Neuronal stem cell (in vitro differentiated cells): Measurements from ENCODE around the gene PCGF3.

Experiments used
- DNase-seq: peaks from one replicate; pipeline ENCODE4 v3.0.0-alpha.2; 2013; ENCODE audit warnings: low spot score
- H2AFZ ChIP-seq: one replicate; pipeline ENCODE4 v1.6.1; 2013; ENCODE audit warnings: mild to moderate bottlenecking, low read length, inconsistent platforms
- H2AK5ac ChIP-seq: 2 replicates; pipeline ENCODE4 v1.6.1; 2013; ENCODE audit warnings: low read depth, mild to moderate bottlenecking, inconsistent platforms, low read length, moderate library complexity, mixed read lengths
- H2BK120ac ChIP-seq: 2 replicates; pipeline ENCODE4 v1.6.1; 2013; ENCODE audit warnings: low read depth, mild to moderate bottlenecking, inconsistent platforms, low read length, moderate library complexity, mixed read lengths
- H2BK12ac ChIP-seq: one replicate; pipeline ENCODE4 v1.6.1; 2013; ENCODE audit warnings: low read length, inconsistent platforms
- H2BK15ac ChIP-seq: 2 replicates; pipeline ENCODE4 v1.6.1; 2013; ENCODE audit warnings: mild to moderate bottlenecking, low read length, inconsistent platforms, mixed read lengths
- H2BK5ac ChIP-seq: one replicate; pipeline ENCODE4 v1.6.1; 2013; ENCODE audit warnings: inconsistent platforms, mild to moderate bottlenecking, low read length, moderate library complexity
- H3K14ac ChIP-seq: one replicate; pipeline ENCODE4 v1.6.1; 2013; ENCODE audit warnings: low read length, inconsistent platforms
- H3K18ac ChIP-seq: 2 replicates; pipeline ENCODE4 v1.6.1; 2013; ENCODE audit warnings: low read length, inconsistent platforms
- H3K23ac ChIP-seq: 2 replicates; pipeline ENCODE4 v1.6.1; 2013; ENCODE audit warnings: low read depth, mild to moderate bottlenecking, mixed read lengths, low read length, inconsistent platforms; ENCODE audit not compliant: poor library complexity
- H3K27ac ChIP-seq: replicated peaks from 3 replicates; pipeline ENCODE4 v1.5.1; 2013; ENCODE audit warnings: low read length, inconsistent platforms
- H3K27me3 ChIP-seq, 3 experiments: 2 replicates each; pipeline ENCODE4 v1.6.1; 2013; ENCODE audit warnings: low read length in 3 of 3, mild to moderate bottlenecking in 2 of 3, inconsistent platforms in 1 of 3, low read depth in 1 of 3, mixed read lengths in 1 of 3, moderate library complexity in 1 of 3; ENCODE audit not compliant: control insufficient read depth in 3 of 3, insufficient read depth in 3 of 3
- H3K36me3 ChIP-seq, 2 donors: replicated peaks in 1 of 2; 2 replicates each; pipeline ENCODE4 v1.6.1; 2013; ENCODE audit warnings: low read length in 2 of 2; ENCODE audit not compliant: control insufficient read depth in 2 of 2, insufficient read depth in 2 of 2
- H3K4ac ChIP-seq: 2 replicates; pipeline ENCODE4 v1.6.1; 2013; ENCODE audit warnings: inconsistent platforms, mild to moderate bottlenecking, low read length, moderate library complexity
- H3K4me1 ChIP-seq, 2 donors: 1 replicate in 1 of 2; 2 replicates in 1 of 2; pipeline ENCODE4 v1.6.1; 2013; ENCODE audit warnings: low read length in 2 of 2, low read depth in 1 of 2; ENCODE audit not compliant: control insufficient read depth in 2 of 2, insufficient read depth in 1 of 2
- H3K4me2 ChIP-seq: one replicate; pipeline ENCODE4 v1.6.1; 2013; ENCODE audit warnings: mild to moderate bottlenecking, low read length, inconsistent platforms; ENCODE audit not compliant: insufficient read depth, poor library complexity, severe bottlenecking
- H3K4me3 ChIP-seq, 2 donors: 2 replicates each; pipeline ENCODE4 v1.5.1; 2013; ENCODE audit warnings: low read length in 2 of 2, mild to moderate bottlenecking in 2 of 2, inconsistent platforms in 1 of 2, moderate library complexity in 1 of 2
- H3K79me1 ChIP-seq: one replicate; pipeline ENCODE4 v1.6.1; 2013; ENCODE audit warnings: low read depth, mild to moderate bottlenecking, inconsistent platforms, low read length, moderate library complexity
- H3K9ac ChIP-seq: one replicate; pipeline ENCODE4 v1.6.1; 2013; ENCODE audit warnings: mild to moderate bottlenecking, low read depth, low read length, inconsistent platforms; ENCODE audit not compliant: poor library complexity
- H3K9me3 ChIP-seq, 2 donors: replicated peaks in 1 of 2; 2 replicates each; pipeline versions ENCODE3 to v1.6.1; 2013; ENCODE audit warnings: low read length in 2 of 2, mild to moderate bottlenecking in 2 of 2, inconsistent platforms in 1 of 2, low read depth in 1 of 2, mixed read lengths in 1 of 2, moderate library complexity in 1 of 2; ENCODE audit not compliant: control insufficient read depth in 2 of 2, insufficient read depth in 1 of 2
- H4K8ac ChIP-seq: one replicate; pipeline ENCODE4 v1.6.1; 2013; ENCODE audit warnings: low read depth, mild to moderate bottlenecking, inconsistent platforms, low read length, moderate library complexity
- H4K91ac ChIP-seq: one replicate; pipeline ENCODE4 v1.6.1; 2013; ENCODE audit warnings: low read length, low read depth, mild to moderate bottlenecking, inconsistent platforms; ENCODE audit not compliant: poor library complexity
- WGBS, 2 donors: extraction: QIAGEN DNeasy Blood & Tissue Kit; methylation state at CpG; one replicate each; pipeline ENCODE4 v1.1.7; 2013; ENCODE audit warnings: missing lambda C conversion rate in 2 of 2, mixed read lengths in 1 of 2; ENCODE audit not compliant: insufficient read length in 2 of 2, insufficient replicate concordance in 1 of 2; ENCODE audit errors: extremely low coverage in 2 of 2; 5-methylcytosine and 5-hydroxymethylcytosine counted together

The PCGF3 gene

DNA sequence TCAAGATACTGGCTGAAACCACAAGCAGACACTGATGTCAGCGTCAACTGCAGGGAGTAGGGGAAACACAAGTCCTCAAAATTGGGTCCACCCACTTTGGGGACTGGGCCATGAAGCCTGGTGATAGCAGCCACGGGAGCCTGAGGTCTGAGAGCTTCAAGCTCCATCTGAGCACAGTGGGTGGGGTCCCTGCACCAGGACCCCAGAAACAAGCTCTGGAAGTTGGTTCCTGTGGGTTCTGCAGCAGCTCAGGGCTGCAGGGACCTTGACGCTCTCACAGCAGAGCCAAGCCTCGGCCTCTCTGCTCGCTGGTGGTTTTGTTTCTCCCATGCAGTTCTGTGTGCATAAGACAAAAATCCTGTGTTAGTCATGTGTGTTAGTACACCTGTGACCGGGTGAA is 65.8 kb downstream of the PCGF3 start:
- H3K36me3 ChIP-seq = peaks cover 42 to 95% of the 10 kb centered on the region in 2 donors
- no peak overlapping the region for H2BK120ac ChIP-seq

DNA sequence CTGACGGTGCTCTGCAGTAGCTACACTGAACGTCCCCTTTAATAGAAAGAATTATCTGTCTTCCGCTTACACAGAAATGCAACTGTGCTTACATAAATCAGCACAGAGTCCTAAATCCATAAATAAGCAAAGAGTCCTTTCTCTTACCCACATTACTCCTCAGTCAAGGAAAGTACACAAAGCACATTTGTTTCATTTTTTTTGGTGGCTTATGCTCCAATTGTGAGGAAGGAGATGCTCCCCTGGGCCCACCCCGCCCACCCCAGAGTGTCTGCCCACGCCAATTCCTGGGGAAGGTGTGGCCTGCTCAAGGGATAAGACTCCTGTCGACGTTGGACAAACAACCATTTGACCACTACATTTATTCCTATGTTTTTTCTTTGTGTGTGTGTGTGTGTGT is 66.5 kb downstream of the PCGF3 start:
- H3K27ac ChIP-seq = no peak overlapping the region
- H2BK5ac ChIP-seq = no peak overlapping the region
- no peak overlapping the region for H3K23ac ChIP-seq
- no peak overlapping the region for H3K4me2 ChIP-seq
- peaks cover 18% of the 10 kb centered on the region for H3K79me1 ChIP-seq
- H2AFZ ChIP-seq = no peak overlapping the region
- H2BK120ac ChIP-seq = no peak overlapping the region
- H3K4me3 ChIP-seq = no peak overlapping the region
- H4K91ac ChIP-seq = no peak overlapping the region
- no peak overlapping the region for H2BK12ac ChIP-seq
- H3K18ac ChIP-seq = no peak overlapping the region
- no peak overlapping the region for H2AK5ac ChIP-seq
- DNase-seq = no peak
- H3K14ac ChIP-seq = no peak overlapping the region
- peaks cover 0 to 2% of the 10 kb centered on the region in 2 donors for H3K4me1 ChIP-seq
- no peak overlapping the region for H3K9ac ChIP-seq
- no peak overlapping the region for H3K4ac ChIP-seq
- H3K36me3 ChIP-seq = peaks cover 38 to 95% of the 10 kb centered on the region in 2 donors
- whole genome bisulfite sequencing, 2 donors = no CpG with 5 or more reads among the region's 7 CpGs
- no peak overlapping the region for H2BK15ac ChIP-seq
- no peaks in the 10 kb centered on the region for H3K27me3 ChIP-seq
- H3K9me3 ChIP-seq = peaks cover 4 to 12% of the 10 kb centered on the region in 2 donors
- no peak overlapping the region for H4K8ac ChIP-seq

More for the DNA sequence above, 65.8 kb downstream of the PCGF3 start:
- H2AK5ac ChIP-seq = no peak overlapping the region
- H3K4me2 ChIP-seq = no peak overlapping the region
- H4K8ac ChIP-seq = no peak overlapping the region
- no peak overlapping the region for H3K27ac ChIP-seq
- no peak for DNase-seq
- no peaks in the 10 kb centered on the region for H3K27me3 ChIP-seq
- no peak overlapping the region for H2BK12ac ChIP-seq
- H3K23ac ChIP-seq = no peak overlapping the region
- H2BK15ac ChIP-seq = no peak overlapping the region
- H3K14ac ChIP-seq = no peak overlapping the region
- no peak overlapping the region for H2AFZ ChIP-seq
- peaks cover 0 to 2% of the 10 kb centered on the region in 2 donors for H3K4me1 ChIP-seq
- no peak overlapping the region for H3K4me3 ChIP-seq
- no CpG with 5 or more reads among the region's 6 CpGs for WGBS, 2 donors
- H3K9ac ChIP-seq = no peak overlapping the region
- H3K18ac ChIP-seq = no peak overlapping the region
- peaks cover 2 to 14% of the 10 kb centered on the region in 2 donors for H3K9me3 ChIP-seq
- H3K4ac ChIP-seq = no peak overlapping the region
- H3K79me1 ChIP-seq = peaks cover 14% of the 10 kb centered on the region
- no peak overlapping the region for H2BK5ac ChIP-seq
- no peak overlapping the region for H4K91ac ChIP-seq

DNA sequence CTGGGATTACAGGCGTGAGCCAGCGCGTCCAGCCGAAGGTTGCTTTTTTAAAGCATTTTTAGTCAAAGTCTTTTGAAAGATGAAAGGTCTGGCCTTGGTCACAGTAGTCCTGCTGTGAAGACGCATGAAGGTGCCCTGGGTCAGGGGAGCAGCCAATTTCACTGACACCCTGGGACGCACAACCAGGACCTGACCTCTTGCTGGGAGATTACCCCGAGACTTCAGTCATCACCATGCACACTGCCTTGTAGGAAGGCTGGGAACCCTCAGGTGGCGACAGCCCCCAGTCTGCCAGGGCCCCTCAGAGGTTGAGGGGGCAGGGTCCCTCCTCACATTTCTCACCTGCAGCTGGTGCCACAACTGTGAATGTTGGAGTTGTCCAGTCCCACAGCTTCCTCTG is 67.1 kb downstream of the PCGF3 start:
- DNase-seq = no peak
- H2AK5ac ChIP-seq = no peak overlapping the region
- peaks cover 4 to 13% of the 10 kb centered on the region in 2 donors for H3K9me3 ChIP-seq
- H2BK12ac ChIP-seq = no peak overlapping the region
- H3K4me3 ChIP-seq = no peak overlapping the region
- H3K4me1 ChIP-seq = peaks cover 0 to 2% of the 10 kb centered on the region in 2 donors
- H3K4me2 ChIP-seq = no peak overlapping the region
- no peak overlapping the region for H3K4ac ChIP-seq
- H3K23ac ChIP-seq = no peak overlapping the region
- no peaks in the 10 kb centered on the region for H3K27me3 ChIP-seq
- no peak overlapping the region for H2BK120ac ChIP-seq
- H3K9ac ChIP-seq = no peak overlapping the region
- H3K79me1 ChIP-seq = peaks cover 18% of the 10 kb centered on the region
- peak overlapping the region; percentile 29 for H4K8ac ChIP-seq
- H2AFZ ChIP-seq = no peak overlapping the region
- H4K91ac ChIP-seq = no peak overlapping the region
- no peak overlapping the region for H2BK15ac ChIP-seq
- H2BK5ac ChIP-seq = no peak overlapping the region
- WGBS, 2 donors = no CpG with 5 or more reads among the region's 8 CpGs
- peaks cover 39 to 95% of the 10 kb centered on the region in 2 donors for H3K36me3 ChIP-seq
- H3K14ac ChIP-seq = no peak overlapping the region
- H3K18ac ChIP-seq = no peak overlapping the region
- no peak overlapping the region for H3K27ac ChIP-seq

DNA sequence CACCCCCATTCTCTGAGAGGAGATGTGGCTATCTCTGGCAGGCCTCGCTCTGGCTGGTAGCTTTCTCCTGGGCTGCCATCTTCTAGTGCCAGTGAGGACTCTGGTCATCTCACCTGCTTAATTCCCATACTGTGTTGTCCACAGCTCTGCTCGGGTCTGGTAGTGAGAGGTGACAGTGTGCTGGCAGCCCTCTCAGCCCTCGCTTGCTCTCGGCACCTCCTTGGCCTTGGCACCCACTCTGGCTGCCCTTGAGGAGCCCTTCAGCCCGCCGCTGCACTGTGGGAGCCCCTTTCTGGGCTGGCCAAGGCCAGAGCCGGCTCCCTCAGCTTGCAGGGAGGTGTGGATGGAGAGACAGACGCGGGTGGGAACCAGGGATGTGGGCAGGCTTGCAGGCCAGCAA is 67.6 kb downstream of the PCGF3 start:
- no peak overlapping the region for H3K18ac ChIP-seq
- H3K36me3 ChIP-seq = peaks cover 36 to 95% of the 10 kb centered on the region in 2 donors
- H2BK120ac ChIP-seq = no peak overlapping the region
- H2AFZ ChIP-seq = no peak overlapping the region
- H3K4me1 ChIP-seq = peaks cover 0 to 2% of the 10 kb centered on the region in 2 donors
- no CpG with 5 or more reads among the region's 9 CpGs for WGBS, 2 donors
- no peak overlapping the region for H3K23ac ChIP-seq
- DNase-seq = no peak
- peaks cover 4 to 10% of the 10 kb centered on the region in 2 donors for H3K9me3 ChIP-seq
- H2BK5ac ChIP-seq = no peak overlapping the region
- H2AK5ac ChIP-seq = no peak overlapping the region
- peaks cover 18% of the 10 kb centered on the region for H3K79me1 ChIP-seq
- H2BK12ac ChIP-seq = no peak overlapping the region
- no peak overlapping the region for H2BK15ac ChIP-seq
- H3K27ac ChIP-seq = no peak overlapping the region
- H3K14ac ChIP-seq = no peak overlapping the region
- H3K27me3 ChIP-seq = no peaks in the 10 kb centered on the region
- H3K9ac ChIP-seq = no peak overlapping the region
- H4K91ac ChIP-seq = no peak overlapping the region
- no peak overlapping the region for H4K8ac ChIP-seq
- H3K4me2 ChIP-seq = no peak overlapping the region
- H3K4me3 ChIP-seq = no peak overlapping the region
- no peak overlapping the region for H3K4ac ChIP-seq
